Body of pancreas (tissue), 4 donors: ENCODE results near the gene SMPD3.

Experiments used
- CTCF ChIP-seq, 7 experiments: fragments of 450-650 bp in 4 of 7; fragments of 200-600 bp in 3 of 7; sonication (generic) in 3 of 7; IDR thresholded peaks; one replicate each; pipeline ENCODE4 v1.5.1; 2016 to 2019; ENCODE audit warnings: antibody characterized with exemption in 7 of 7
- POLR2A ChIP-seq, 3 donors: fragments of 450-650 bp; IDR thresholded peaks; one replicate each; pipeline ENCODE4 v1.6.1; 2016; ENCODE audit warnings: antibody characterized with exemption in 3 of 3, mild to moderate bottlenecking in 2 of 3

DNA sequence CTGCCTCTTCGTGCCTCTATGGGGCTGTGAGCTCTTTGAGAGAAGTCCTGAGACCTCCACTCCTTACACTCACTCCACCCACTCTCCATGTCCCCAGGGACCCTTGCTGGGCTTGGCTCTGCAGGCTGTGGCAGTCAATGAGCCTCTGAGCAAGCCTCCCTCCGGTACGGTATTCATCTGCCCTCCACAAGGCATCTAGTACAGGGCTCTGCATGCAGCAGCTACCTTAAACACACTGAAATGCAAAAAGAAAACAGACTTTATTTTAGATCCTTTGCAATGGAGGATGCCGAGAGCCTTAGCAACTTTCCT lies 38.9 kb upstream of the SMPD3 start:
- TF ChIP-seq POLR2A (IDR thresholded peaks at IDR 0.05) (no peak), CTCF (IDR thresholded peaks at IDR 0.05) (no peak)
